Coronary artery (tissue), 2 donors: ENCODE results near the gene OAS3.

Experiments
- DNase-seq: peaks from one replicate; pipeline ENCODE4 v3.0.0-alpha.2; 2017; ENCODE audit warnings: low spot score
- H3K27ac ChIP-seq, 2 donors: fragments of 200-600 bp; sonication (generic); one replicate each; pipeline ENCODE4 v1.5.1; 2016 to 2019
- H3K4me3 ChIP-seq: fragments of 200-600 bp; sonication (generic); 2 replicates; pipeline ENCODE4 v1.5.1; 2016; ENCODE audit warnings: mild to moderate bottlenecking, moderate library complexity
- TF ChIP-seq, protein P1 (sequence below): fragments of 200-600 bp; sonication (generic); IDR thresholded peaks from one replicate; pipeline ENCODE4 v1.5.1; 2019; ENCODE audit warnings: antibody characterized with exemption

Gene OAS3

DNA sequence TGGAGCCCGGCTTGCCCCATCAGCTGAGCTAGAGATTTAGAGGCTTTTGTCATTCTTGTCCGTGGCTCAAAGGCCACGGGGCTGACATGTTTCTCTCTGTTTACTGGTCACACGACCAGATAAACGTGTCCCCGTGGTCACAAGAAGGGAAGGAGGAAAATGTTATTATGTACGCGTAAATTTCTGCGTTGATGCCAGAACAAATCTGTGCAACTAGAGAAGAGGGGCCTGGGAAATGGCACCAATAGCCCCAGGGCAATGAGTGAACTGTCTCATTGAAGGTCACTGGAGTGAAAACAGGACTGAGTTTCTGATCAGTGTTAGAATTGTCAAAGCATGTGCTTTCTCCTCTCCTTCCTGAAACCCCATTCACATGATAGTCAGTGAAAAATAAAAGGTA is 65.4 kb downstream of the OAS3 start:
- DNase-seq: no peak
- Histone ChIP-seq H3K27ac (no peak overlapping the region), H3K4me3 (no peak overlapping the region)
- TF ChIP-seq, protein P1, sequence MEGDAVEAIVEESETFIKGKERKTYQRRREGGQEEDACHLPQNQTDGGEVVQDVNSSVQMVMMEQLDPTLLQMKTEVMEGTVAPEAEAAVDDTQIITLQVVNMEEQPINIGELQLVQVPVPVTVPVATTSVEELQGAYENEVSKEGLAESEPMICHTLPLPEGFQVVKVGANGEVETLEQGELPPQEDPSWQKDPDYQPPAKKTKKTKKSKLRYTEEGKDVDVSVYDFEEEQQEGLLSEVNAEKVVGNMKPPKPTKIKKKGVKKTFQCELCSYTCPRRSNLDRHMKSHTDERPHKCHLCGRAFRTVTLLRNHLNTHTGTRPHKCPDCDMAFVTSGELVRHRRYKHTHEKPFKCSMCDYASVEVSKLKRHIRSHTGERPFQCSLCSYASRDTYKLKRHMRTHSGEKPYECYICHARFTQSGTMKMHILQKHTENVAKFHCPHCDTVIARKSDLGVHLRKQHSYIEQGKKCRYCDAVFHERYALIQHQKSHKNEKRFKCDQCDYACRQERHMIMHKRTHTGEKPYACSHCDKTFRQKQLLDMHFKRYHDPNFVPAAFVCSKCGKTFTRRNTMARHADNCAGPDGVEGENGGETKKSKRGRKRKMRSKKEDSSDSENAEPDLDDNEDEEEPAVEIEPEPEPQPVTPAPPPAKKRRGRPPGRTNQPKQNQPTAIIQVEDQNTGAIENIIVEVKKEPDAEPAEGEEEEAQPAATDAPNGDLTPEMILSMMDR: no peak

DNA sequence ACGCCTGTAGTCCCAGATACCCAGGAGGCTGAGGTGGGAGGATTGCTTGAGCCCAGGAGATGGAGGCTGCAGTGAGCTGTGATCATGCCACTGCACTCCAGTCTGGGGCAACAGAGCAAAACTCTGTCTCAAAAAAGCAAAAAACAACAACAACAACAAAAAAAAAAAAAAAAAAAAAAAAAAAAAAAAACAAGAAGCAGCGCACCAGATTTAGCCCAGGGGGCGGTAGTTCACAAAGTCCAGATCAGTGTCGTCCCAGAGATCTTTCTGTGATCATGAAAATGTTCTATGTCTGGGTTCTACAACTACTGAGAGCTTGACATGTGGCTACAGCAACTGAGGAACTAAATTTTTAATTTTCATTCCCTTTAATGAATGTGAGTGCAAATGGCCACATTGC is 67.5 kb downstream of the OAS3 start:
- no peak overlapping the region for H3K27ac ChIP-seq
- no peak overlapping the region for H3K4me3 ChIP-seq
- TF ChIP-seq, protein P1: no peak
- DNase-seq: peak; percentile 2

DNA sequence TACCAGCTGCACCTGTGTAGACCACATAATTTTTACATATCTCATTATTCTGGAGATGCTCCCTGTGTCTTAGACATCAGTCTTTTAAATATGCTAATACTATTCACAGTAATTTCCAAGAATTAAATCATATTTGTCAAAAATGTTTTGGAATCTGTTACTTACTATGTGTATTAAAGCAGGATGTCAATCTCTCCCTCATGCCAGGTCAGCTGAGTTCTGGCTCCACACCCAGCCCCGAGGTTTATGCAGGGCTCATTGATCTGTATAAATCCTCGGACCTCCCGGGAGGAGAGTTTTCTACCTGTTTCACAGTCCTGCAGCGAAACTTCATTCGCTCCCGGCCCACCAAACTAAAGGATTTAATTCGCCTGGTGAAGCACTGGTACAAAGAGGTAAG is 67.9 kb downstream of the OAS3 start:
- no peak for DNase-seq
- no peak overlapping the region for H3K27ac ChIP-seq
- H3K4me3 ChIP-seq: no peak overlapping the region
- TF ChIP-seq, protein P1: no peak

DNA sequence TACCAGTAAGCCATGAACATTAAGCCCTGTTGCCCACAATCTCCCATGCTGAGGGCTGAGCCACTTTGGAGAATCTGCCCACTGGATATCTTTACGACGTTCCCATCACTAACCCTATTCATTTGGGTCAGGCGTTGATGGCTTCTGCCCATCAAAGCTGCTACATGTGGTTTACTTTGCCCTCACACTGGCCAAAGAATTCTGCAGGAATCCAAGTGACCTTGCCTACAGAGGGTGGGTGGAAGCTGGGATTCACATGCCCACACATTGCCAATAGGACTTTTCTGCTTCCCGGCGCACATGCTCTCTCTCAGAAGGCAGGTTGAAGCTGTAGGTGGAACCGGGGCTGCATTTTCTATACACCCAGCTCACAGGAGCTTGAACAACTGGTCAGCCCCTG is 68.4 kb downstream of the OAS3 start:
- TF ChIP-seq, protein P1: no peak
- Histone ChIP-seq H3K4me3 (no peak overlapping the region), H3K27ac (no peak overlapping the region)
- DNase-seq: no peak

DNA sequence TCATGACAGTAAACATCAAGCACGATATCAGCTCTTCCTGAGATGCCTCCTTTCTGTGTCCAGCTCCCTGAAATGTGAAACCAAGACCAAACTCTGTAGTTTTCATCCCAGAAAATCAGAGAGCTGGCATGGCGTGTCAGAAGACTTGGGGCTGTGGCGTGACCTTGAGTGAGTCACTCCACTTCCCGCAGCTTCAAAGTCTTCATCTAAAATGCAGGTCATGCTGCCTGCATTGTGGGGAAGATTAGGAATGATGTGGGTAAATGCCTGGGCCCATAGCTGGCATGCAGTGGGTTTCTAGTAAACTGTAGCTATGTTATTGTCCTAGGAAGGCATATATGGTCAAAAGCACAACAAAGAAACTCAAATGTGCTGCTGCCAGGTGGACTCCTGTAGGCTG is 68.9 kb downstream of the OAS3 start:
- TF ChIP-seq, protein P1: no peak
- no peak overlapping the region for H3K4me3 ChIP-seq
- H3K27ac ChIP-seq: no peak overlapping the region
- no peak for DNase-seq

DNA sequence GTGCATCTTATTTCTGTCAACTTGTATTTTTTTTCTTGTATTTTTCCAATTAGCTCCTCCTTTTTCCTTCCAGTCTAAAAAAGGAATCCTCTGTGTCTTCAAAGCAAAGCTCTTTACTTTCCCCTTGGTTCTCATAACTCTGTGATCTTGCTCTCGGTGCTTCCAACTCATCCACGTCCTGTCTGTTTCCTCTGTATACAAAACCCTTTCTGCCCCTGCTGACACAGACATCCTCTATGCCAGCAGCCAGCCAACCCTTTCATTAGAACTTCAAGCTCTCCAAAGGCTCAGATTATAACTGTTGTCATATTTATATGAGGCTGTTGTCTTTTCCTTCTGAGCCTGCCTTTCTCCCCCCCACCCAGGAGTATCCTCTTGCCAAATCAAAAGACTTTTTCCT is 72.4 kb downstream of the OAS3 start:
- no peak for DNase-seq
- Histone ChIP-seq H3K4me3 (no peak overlapping the region), H3K27ac (no peak overlapping the region)
- TF ChIP-seq, protein P1: no peak

DNA sequence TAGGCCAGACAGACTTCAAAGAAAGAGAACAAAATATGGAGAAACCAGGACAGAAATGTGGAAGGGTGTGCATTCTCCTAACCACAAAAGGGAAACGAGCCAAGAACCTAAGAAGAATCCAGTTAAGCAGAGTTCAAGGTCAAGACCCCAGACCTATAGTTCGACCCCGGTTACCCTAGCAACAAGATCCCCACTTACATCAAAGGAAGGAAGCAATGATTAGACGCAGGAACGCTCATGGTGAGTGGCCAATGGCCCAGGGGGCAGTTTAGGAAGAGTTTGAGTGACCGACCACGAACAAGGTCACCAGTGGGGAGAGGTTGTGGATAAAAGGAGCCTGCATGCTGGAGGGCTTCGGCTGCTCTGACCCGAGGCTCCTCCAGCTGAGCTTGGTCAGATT is 76.3 kb downstream of the OAS3 start:
- Histone ChIP-seq H3K4me3 (no peak overlapping the region), H3K27ac (no peak overlapping the region)
- TF ChIP-seq, protein P1: no peak
- DNase-seq: no peak
